Activated CD4-positive, CD25-positive, alpha-beta regulatory T cell (primary cell): ENCODE data around the gene GRIN3A.
A peak's percentile ranks its signal among the peaks of the same experiment; 100 is the strongest.
"Not testable (repeated sequence)": the region's sequence is repeated elsewhere in the genome, so short reads cannot be mapped to it uniquely, and the experiment has no call there.

Experiments used
- DNase-seq, 4 experiments: peaks; one replicate each; lab custom pipeline; 2025; lab: John Stamatoyannopoulos, UW

GRIN3A gene

DNA sequence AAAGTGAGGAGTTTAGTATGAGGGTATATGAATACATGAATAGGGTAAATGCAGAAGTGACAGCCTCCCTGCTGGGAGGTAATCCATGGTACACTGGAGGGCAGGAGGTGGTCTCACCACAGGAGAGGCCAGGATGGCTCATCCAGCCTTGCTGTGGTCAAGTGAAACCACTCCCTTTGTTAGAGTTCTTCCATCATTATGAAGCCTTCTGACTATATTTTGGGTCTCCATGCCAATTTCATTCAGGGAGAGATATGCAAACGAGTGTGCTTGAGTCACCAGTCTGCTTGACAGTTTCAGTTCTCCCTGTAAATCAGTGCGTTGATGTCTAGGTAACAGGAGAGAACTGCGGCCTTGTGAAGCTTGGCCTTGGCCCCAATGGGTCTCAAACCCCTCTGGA lies 160.1 kb downstream of the GRIN3A start:
- DNase-seq, result no peak

DNA sequence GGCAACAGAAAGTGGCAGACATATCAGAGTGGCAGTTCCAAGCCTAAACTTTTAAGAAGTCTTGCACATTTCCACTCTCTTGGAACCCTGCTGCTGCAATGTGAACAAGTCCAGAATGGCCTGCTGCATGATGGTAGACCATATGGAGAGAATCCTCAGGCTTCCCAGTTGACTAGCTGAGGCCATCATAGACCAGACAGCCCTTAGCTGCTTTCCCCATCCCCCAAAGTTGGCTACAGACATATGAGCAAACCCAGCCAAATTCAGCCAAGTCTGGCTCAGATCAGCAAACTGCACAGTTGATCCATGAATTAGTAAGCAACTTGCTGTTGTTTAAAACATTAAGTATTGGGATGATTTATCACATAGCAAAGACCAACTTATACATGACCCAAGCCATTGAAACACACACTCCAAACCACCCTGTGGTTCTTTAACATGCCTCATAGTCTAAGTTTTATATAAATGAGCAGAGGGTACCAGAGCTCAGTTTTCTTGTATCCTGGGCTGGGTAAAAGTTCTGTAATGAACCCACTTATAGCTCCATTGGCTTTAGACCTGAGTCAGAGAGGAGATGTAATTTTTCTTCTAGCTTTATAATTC lies 163.6 kb downstream of the GRIN3A start:
- no peak for DNase-seq

GRCh38 chr9:101572316-101572715 lies 166.1 kb downstream of the GRIN3A start:
- DNase-seq, result no peak

- no peak for DNase-seq
Observed at GRCh38 chr9:101571114-101571513, 167.3 kb downstream of the GRIN3A start.

DNA sequence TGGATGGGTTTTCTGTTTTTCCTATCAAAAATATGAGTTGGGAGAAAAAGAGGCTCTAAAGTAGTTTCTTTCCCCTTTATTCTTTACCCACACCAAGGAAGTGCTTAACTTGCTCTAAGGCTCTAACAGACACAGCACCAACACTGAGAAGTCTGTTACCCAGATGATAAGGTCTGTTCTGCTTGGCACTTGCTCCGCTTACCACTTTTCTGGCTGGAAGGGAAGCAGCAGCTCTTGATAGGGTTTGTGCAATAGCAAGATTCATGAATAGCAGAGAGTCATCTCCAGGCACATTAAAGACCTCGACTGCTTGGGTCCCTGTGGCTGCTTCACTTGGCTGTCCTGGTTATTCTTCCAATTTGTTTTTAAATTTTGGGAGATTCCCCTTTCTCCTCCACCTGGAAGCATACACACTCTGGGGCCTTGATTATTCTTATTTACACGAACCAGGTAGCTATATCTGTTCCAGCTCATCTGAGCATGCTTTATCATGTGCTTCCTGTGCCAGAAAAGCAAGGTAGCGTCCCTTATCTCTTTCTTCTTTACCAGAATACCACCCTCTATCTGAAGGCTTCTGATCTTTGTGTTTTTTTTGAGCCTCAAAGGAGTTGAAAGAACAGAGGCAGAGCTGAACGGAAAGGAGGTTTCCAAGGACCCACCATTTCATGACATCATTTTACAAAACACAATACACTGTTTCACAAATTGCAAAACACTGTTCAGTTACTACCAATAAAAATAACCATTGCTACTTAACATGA lies 168.5 kb downstream of the GRIN3A start:
- DNase-seq, result no peak

GRCh38 chr9:101567725-101568350 lies 170.6 kb downstream of the GRIN3A start:
- DNase-seq, result no peak

GRCh38 chr9:101566904-101567724 lies 171.3 kb downstream of the GRIN3A start:
- peak in 1 of 4 experiments; percentile 4 for DNase-seq

- no peak for DNase-seq
Observed at GRCh38 chr9:101564252-101564651, 174.2 kb downstream of the GRIN3A start.

- no peak for DNase-seq
Observed at GRCh38 chr9:101562966-101563365, 175.5 kb downstream of the GRIN3A start.

DNA sequence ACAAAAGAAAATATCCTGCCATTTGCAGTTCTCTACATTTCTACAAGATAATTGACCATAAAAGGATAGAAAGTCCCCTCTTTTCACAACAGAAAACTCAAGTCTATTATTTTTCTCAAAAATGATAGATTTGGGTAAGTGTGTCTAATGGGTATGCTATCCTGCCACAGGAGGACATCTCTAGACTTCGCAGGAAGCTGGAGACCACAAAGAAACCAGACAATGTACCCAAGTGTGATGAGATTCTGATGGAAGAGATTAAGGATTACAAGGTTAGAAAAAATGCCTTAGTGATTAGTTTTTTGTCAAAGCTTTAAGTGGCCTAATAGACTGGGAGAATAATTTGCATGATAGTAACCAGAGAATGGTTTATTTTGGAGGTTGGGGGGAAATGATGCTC lies 176.7 kb downstream of the GRIN3A start:
- DNase-seq, result no peak

DNA sequence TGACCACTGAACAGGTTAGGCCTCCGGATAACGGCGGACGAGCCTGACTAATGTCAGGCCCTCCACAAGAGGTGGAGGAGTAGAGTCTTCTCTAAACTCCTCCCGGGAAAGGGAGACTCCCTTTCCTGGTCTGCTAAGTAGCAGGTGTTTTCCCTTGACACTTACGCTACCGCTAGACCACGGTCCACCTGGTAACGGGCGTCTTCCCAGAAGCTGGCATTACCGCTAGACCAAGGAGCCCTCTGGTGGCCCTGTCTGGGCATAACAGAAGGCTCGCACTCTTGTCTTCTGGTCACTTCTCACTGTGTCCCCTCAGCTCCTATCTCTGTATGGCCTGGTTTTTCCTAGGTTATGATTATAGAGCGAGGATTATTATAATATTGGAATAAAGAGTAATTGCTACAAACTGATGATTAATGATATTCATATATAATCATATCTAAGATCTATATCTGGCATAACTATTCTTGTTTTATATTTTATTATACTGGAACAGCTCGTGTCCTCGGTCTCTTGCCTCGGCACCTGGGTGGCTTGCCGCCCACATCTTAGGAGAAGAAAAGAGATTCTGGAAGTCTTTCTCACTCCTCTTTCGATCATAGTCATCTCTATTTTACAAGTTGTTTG lies 188.9 kb downstream of the GRIN3A start:
- not testable (repeated sequence) for DNase-seq

GRCh38 chr9:101543098-101543735 lies 195.2 kb downstream of the GRIN3A start:
- no peak for DNase-seq

- no peak for DNase-seq
Observed at GRCh38 chr9:101540069-101540468, 198.4 kb downstream of the GRIN3A start.

- DNase-seq, result no peak
Observed at GRCh38 chr9:101536938-101537337, 201.5 kb downstream of the GRIN3A start.

DNA sequence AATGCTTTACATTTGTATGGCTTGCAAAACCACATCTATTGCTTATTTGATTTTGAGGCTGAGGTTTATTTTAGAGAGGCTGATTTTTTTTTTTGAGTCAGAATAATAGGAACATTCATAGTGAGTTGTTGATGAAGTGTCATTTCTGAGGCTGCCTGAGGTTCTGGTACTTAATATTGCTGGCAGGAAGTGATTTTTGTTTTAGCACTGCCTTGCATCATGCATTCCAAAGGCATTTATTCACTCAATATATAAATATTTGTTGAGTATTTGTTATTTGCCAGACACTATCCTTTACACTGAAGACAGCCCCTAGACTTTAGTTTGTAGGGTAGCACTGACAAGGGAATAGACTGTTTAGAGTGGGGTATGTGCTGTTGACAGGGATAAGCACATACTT lies 202.1 kb downstream of the GRIN3A start:
- DNase-seq, result no peak

- DNase-seq, result peak; percentile 97 to 99 (median 98)
Observed at GRCh38 chr9:101533334-101534204, 204.9 kb downstream of the GRIN3A start, which contains the start of gene RNF20. RNF20 (plus strand) TSS chr9:101533853; CDS start chr9:101535424, 1,571 bp downstream.

DNA sequence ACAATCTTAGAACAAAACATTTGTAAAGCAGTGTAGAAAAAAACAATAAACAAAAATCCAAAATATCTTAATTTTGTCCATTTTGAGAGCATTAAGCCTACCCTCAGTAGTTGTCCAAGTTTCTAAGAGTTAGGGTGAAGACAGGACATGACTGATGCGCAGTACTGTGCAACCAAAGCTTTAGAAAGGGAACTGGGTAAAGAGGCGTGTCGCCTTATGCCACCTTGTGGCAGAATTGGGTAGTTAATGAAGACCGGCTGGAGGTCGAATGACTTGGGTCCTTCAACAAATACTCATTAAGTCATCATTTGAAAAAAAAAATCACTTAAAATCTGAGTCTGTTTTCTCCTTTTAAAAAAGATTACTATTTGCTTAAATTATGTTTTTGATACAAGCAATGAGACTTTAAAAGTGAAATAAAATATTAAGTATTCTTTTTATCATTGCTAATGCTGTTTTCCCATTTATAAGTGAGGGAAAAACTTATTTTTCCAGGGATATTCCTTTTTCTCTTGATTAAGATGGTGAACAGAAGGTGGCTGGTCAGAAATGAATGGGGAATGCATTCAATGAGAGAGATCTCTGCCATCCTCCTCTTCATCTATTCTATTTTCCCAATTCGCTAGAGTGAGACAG lies 208.3 kb downstream of the GRIN3A start:
- DNase-seq, result peak; percentile 24 to 43 (median 34)

GRCh38 chr9:101528015-101528414 lies 210.4 kb downstream of the GRIN3A start:
- DNase-seq, result no peak

GRCh38 chr9:101527066-101527465 lies 211.4 kb downstream of the GRIN3A start:
- DNase-seq, result no peak

DNA sequence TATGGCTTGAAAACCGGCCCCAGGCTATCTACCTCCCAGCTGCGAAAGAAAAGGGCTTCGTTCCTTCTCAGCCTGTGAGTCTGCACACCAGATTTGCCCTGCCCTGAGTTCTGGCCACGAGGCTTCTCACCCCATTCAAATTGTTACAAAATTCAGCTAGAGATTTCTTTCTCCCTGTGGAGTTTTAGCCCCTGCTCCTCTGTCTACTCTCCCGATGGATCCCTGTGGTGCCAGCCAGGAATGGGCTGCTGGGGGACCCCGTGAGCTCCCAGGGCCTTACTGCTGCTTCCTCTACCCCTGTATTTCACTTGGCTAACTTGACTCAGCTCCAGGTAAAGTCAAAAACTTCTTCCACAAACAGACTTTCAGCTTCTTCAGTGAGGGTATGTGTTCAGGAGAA lies 214.1 kb downstream of the GRIN3A start:
- DNase-seq, result no peak
